Thymus (tissue), 11 donors: ENCODE measurements around the gene CADPS2. TPM values are rescaled to one million over a fixed set of nuclear protein-coding genes. Genes with fewer than 3 reads are reported as not detected.
A peak's percentile ranks its signal among the peaks of the same experiment; 100 is the strongest.

Experiments used
- DNase-seq, 9 donors: peaks; one replicate each; pipeline ENCODE4 v3.0.0-alpha.2; 2013; ENCODE audit warnings: low spot score in 9 of 9, low read depth in 6 of 9, missing footprints in 1 of 9
- H3K27ac ChIP-seq, 2 donors: one replicate each; pipeline ENCODE4 v1.5.1; 2013; ENCODE audit warnings: control low read depth in 1 of 2, low read depth in 1 of 2, low read length in 1 of 2, mild to moderate bottlenecking in 1 of 2, moderate library complexity in 1 of 2
- H3K27me3 ChIP-seq, 2 donors: one replicate each; pipeline ENCODE4 v1.5.1; 2013; ENCODE audit warnings: low read length in 1 of 2; ENCODE audit not compliant: control insufficient read depth in 2 of 2, insufficient read depth in 1 of 2
- H3K36me3 ChIP-seq, 2 donors: one replicate each; pipeline ENCODE4 v1.5.1; 2013; ENCODE audit warnings: low read length in 1 of 2, mild to moderate bottlenecking in 1 of 2, moderate library complexity in 1 of 2; ENCODE audit not compliant: control insufficient read depth in 2 of 2, insufficient read depth in 2 of 2
- H3K4me1 ChIP-seq, 2 donors: one replicate each; pipeline ENCODE4 v1.5.1; 2013; ENCODE audit warnings: low read length in 2 of 2; ENCODE audit not compliant: control insufficient read depth in 2 of 2, insufficient read depth in 2 of 2
- H3K4me3 ChIP-seq, 2 donors: one replicate each; pipeline ENCODE4 v1.5.1; 2013; ENCODE audit warnings: low read length in 2 of 2, control low read depth in 1 of 2, mild to moderate bottlenecking in 1 of 2
- H3K9me3 ChIP-seq, 2 donors: one replicate each; pipeline ENCODE4 v1.5.1; 2013; ENCODE audit warnings: low read length in 1 of 2, mild to moderate bottlenecking in 1 of 2; ENCODE audit not compliant: control insufficient read depth in 2 of 2, insufficient read depth in 1 of 2
- WGBS: extraction: QIAGEN DNeasy Blood & Tissue Kit; methylation state at CpG from one replicate; pipeline ENCODE4 v1.1.7; 2013; 5-methylcytosine and 5-hydroxymethylcytosine counted together
- polyA plus RNA-seq: library from polyadenylated mRNA; stranded (reverse); fragments of 200-250 nt; gene quantifications from one replicate; pipeline ENCODE4 v1.2.3, GENCODE V29; 2013
- total RNA-seq: library from RNA; stranded (reverse); fragments of 120-200 nt; gene quantifications from one replicate; pipeline ENCODE4 v1.2.4, GENCODE V29; 2013
- donor health status: healthy.

The CADPS2 gene
- total and polyA plus RNA-seq, 2 donors, result 7.4 to 9.5 TPM

- Histone ChIP-seq H3K36me3 (no peaks in the 10 kb centered on the region), H3K4me1 (no peaks in the 10 kb centered on the region), H3K4me3 (no peak overlapping the region), H3K27me3 (no peaks in the 10 kb centered on the region), H3K27ac (no peak overlapping the region), H3K9me3 (no peaks in the 10 kb centered on the region)
- WGBS, result 82% methylated on average over 4 of the region's 4 CpGs
- DNase-seq, result no peak
Observed at GRCh38 chr7:122572706-122573105, 313.6 kb downstream of the CADPS2 start.

DNA sequence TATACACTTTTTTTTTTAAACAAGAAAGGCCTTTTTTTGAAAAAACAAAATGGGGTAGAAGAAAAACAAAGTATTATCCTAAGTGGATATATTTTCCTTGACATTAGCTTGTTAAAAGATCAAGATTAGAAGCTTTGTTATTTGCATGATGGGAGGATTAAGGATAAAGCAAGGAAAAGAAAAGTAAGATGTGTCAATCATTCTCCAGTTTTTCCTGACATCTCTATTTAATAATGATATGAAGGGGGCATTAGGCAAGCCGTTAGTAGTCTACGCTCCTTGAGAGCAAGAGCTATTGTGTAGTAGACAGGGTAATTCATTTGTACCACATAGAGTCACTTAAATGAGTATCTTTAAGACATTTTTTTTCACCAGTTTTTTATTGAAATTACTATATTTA is 324.9 kb downstream of the CADPS2 start:
- Histone ChIP-seq H3K27me3 (no peaks in the 10 kb centered on the region), H3K4me3 (no peak overlapping the region), H3K36me3 (no peaks in the 10 kb centered on the region), H3K27ac (no peak overlapping the region), H3K9me3 (no peaks in the 10 kb centered on the region), H3K4me1 (no peaks in the 10 kb centered on the region)
- WGBS, result 95% methylated on average over 2 of the region's 2 CpGs
- no peak for DNase-seq

DNA sequence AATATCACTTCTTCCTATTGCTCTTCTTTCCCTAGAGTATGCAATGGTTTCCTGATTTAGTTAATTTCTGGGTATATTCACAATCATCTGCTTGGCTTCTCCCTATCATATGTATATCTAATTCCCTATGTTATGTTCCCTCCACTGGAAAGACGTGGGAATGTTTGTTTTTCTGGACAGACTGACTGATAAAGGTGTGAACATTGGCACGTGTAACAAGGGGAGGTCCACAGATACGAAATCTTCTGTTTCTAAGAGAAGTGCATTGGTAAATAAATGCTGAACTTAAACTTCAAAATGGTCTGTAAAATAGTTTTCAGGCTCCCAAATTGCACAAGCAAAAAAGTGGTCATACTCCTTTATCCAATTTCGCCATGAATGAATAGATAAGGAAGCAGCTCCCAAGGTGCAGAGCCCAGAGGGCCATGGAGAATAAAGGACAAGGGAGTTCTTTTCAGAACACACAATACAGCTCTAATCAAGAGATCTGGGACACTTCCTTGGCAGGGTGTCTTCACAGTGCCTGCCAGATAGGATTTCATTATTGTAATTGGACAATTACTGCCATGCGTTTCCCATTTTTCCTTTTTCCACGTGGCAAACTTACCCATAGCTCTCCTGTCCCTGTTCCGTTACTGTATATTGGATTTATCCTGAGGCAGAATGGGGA is 329.3 kb downstream of the CADPS2 start:
- no peak for DNase-seq
- H3K27me3 ChIP-seq, result no peaks in the 10 kb centered on the region
- no peaks in the 10 kb centered on the region for H3K36me3 ChIP-seq
- H3K4me1 ChIP-seq, result no peaks in the 10 kb centered on the region
- 74% methylated on average over 7 of the region's 7 CpGs for WGBS
- H3K27ac ChIP-seq, result no peak overlapping the region
- H3K4me3 ChIP-seq, result no peak overlapping the region
- H3K9me3 ChIP-seq, result no peaks in the 10 kb centered on the region

- Histone ChIP-seq H3K9me3 (no peaks in the 10 kb centered on the region), H3K27ac (no peak overlapping the region), H3K36me3 (no peaks in the 10 kb centered on the region), H3K27me3 (no peaks in the 10 kb centered on the region), H3K4me1 (no peaks in the 10 kb centered on the region), H3K4me3 (no peak overlapping the region)
- no peak for DNase-seq
Observed at GRCh38 chr7:122556219-122556618, 330.0 kb downstream of the CADPS2 start.

GRCh38 chr7:122553761-122554160 is 332.5 kb downstream of the CADPS2 start:
- Histone ChIP-seq H3K9me3 (no peaks in the 10 kb centered on the region), H3K4me3 (no peak overlapping the region), H3K36me3 (no peaks in the 10 kb centered on the region), H3K27ac (no peak overlapping the region), H3K27me3 (no peaks in the 10 kb centered on the region), H3K4me1 (no peaks in the 10 kb centered on the region)
- WGBS, result 65% methylated on average over 1 of the region's 1 CpG
- no peak for DNase-seq

DNA sequence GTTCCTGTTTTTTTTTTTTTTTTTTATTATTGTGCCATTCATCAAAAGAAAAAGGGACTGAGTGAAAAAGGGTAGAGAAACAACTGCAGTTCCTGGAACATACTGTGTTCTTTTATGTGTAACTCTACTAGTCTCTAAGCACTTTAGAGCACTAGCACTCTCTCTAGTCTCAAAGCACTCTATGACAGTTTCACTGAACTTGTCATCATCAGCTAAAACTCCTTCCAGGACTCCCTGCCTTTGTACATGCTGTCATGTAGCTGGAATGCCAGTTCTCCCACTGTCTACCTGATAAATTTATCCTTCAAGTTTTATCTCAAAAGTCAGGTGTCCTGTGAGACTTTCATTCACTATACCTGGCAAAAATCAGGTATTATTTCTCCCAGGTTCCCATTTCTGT is 333.5 kb downstream of the CADPS2 start:
- Histone ChIP-seq H3K27ac (no peak overlapping the region), H3K36me3 (no peaks in the 10 kb centered on the region), H3K4me3 (no peak overlapping the region), H3K9me3 (no peaks in the 10 kb centered on the region), H3K27me3 (no peaks in the 10 kb centered on the region), H3K4me1 (no peaks in the 10 kb centered on the region)
- DNase-seq, result no peak

GRCh38 chr7:122550545-122550944 is 335.7 kb downstream of the CADPS2 start:
- DNase-seq, result no peak
- H3K9me3 ChIP-seq, result no peaks in the 10 kb centered on the region
- H3K27me3 ChIP-seq, result no peaks in the 10 kb centered on the region
- no peak overlapping the region for H3K4me3 ChIP-seq
- 90% methylated on average over 1 of the region's 1 CpG for WGBS
- no peaks in the 10 kb centered on the region for H3K4me1 ChIP-seq
- no peak overlapping the region for H3K27ac ChIP-seq
- H3K36me3 ChIP-seq, result no peaks in the 10 kb centered on the region

- Histone ChIP-seq H3K36me3 (no peaks in the 10 kb centered on the region), H3K4me3 (no peak overlapping the region), H3K9me3 (no peaks in the 10 kb centered on the region), H3K27me3 (no peaks in the 10 kb centered on the region), H3K4me1 (no peaks in the 10 kb centered on the region), H3K27ac (no peak overlapping the region)
- DNase-seq, result no peak
- 95% methylated on average over 5 of the region's 5 CpGs for WGBS
Observed at GRCh38 chr7:122549578-122549977, 336.7 kb downstream of the CADPS2 start.

- no peaks in the 10 kb centered on the region for H3K4me1 ChIP-seq
- H3K9me3 ChIP-seq, result no peaks in the 10 kb centered on the region
- no peak for DNase-seq
- H3K27ac ChIP-seq, result no peak overlapping the region
- H3K4me3 ChIP-seq, result no peak overlapping the region
- no peaks in the 10 kb centered on the region for H3K27me3 ChIP-seq
- no peaks in the 10 kb centered on the region for H3K36me3 ChIP-seq
- WGBS, result 88% methylated on average over 2 of the region's 2 CpGs
Observed at GRCh38 chr7:122546496-122546895, 339.8 kb downstream of the CADPS2 start.

DNA sequence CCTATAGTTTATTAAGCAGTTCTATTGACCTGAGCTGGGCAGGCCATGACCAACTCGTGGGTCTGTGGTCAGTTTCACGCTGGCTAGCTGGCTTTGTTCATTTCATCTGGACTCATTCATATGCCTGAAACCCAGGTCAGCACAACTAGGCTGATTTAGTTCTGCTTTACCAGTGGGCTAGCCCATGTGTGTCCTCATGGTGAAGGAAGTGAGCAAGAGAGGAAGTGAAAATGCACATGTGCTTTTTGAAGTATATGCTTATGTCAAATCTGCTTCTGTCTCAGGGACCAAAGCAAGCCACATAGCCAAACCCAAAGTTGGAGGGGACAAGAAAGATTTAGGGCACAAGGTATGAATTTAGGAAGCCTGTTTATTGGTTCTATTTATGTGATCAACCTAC is 341.8 kb downstream of the CADPS2 start:
- Histone ChIP-seq H3K4me3 (no peak overlapping the region), H3K27ac (no peak overlapping the region), H3K27me3 (no peaks in the 10 kb centered on the region), H3K9me3 (no peaks in the 10 kb centered on the region), H3K36me3 (no peaks in the 10 kb centered on the region), H3K4me1 (no peaks in the 10 kb centered on the region)
- DNase-seq, result peak in 1 of 9 donors; percentile 2
- WGBS, result 58% methylated on average over 2 of the region's 2 CpGs
